GM21723 (cell line): ENCODE results near the gene PLK5.
"Not testable (repeated sequence)": the region's sequence is repeated elsewhere in the genome, so short reads cannot be mapped to it uniquely, and the experiment has no call there.

Source experiments
- ATAC-seq: cut with Tn5 transposase; IDR thresholded peaks from one replicate; pipeline ENCODE4 v1.9.1; 2021; ENCODE audit warnings: mild to moderate bottlenecking, moderate library complexity; ENCODE audit not compliant: unreplicated experiment

PLK5 gene

GRCh38 chr19:1523412-1524286, at the start of gene PLK5:
PLK5 (plus strand) TSS chr19:1524077; CDS start chr19:1526997, 2,920 bp downstream.
- ATAC-seq, result no peak

- ATAC-seq, result no peak
These were observed 49.0 kb upstream of the PLK5 start for GRCh38 chr19:1474765-1475351.

GRCh38 chr19:1475751-1476437, 48.0 kb upstream of the PLK5 start:
- no peak for ATAC-seq

GRCh38 chr19:1477056-1477455, 46.8 kb upstream of the PLK5 start:
- ATAC-seq, result not testable (repeated sequence)

GRCh38 chr19:1478934-1479707, 44.8 kb upstream of the PLK5 start, which contains the start of gene C19orf25:
C19orf25 (minus strand) TSS chr19:1479215; CDS start chr19:1478903, 312 bp downstream.
- peak; percentile 73 for ATAC-seq

GRCh38 chr19:1481224-1481892, 42.5 kb upstream of the PLK5 start:
- no peak for ATAC-seq

GRCh38 chr19:1481893-1482360, 42.0 kb upstream of the PLK5 start:
- no peak for ATAC-seq

GRCh38 chr19:1482361-1483130, 41.3 kb upstream of the PLK5 start:
- no peak for ATAC-seq

- ATAC-seq, result no peak
These were observed 40.5 kb upstream of the PLK5 start for GRCh38 chr19:1483131-1483978.

- ATAC-seq, result no peak
These were observed 39.9 kb upstream of the PLK5 start for GRCh38 chr19:1483979-1484428.

GRCh38 chr19:1486720-1487575, 36.9 kb upstream of the PLK5 start:
- ATAC-seq, result no peak

GRCh38 chr19:1487576-1488281, 36.1 kb upstream of the PLK5 start:
- ATAC-seq, result no peak

GRCh38 chr19:1488282-1488601, 35.6 kb upstream of the PLK5 start:
- ATAC-seq, result no peak

GRCh38 chr19:1489463-1490310, 34.2 kb upstream of the PLK5 start:
- no peak for ATAC-seq

- peak; percentile 84 for ATAC-seq
These were observed 33.4 kb upstream of the PLK5 start, which contains the start of gene PCSK4 for GRCh38 chr19:1490311-1491113. PCSK4 (minus strand) TSS chr19:1490350; CDS start chr19:1490346, 4 bp downstream.
